Esophagus muscularis mucosa (tissue), 4 donors: ENCODE results near the gene CILP2. TPM values are rescaled to one million over a fixed set of nuclear protein-coding genes. Genes with fewer than 3 reads are reported as not detected.

Experiments used
- DNase-seq: peaks from one replicate; pipeline ENCODE4 v3.0.0-alpha.2; 2017; ENCODE audit errors: extremely low spot score
- H3K27ac ChIP-seq, 4 donors: fragments of 200-600 bp; sonication (generic); replicated peaks in 1 of 4; 1 replicate in 3 of 4; 2 replicates in 1 of 4; pipeline ENCODE4 v1.5.1; 2016 to 2019; ENCODE audit warnings: mild to moderate bottlenecking in 1 of 4
- H3K27me3 ChIP-seq, 4 donors: fragments of 200-600 bp; sonication (generic); one replicate each; pipeline versions ENCODE4 v1.5.1 to v1.6.0; 2016 to 2019
- H3K36me3 ChIP-seq, 4 donors: fragments of 200-600 bp; sonication (generic); one replicate each; pipeline ENCODE4 v1.5.1; 2016 to 2019
- H3K4me1 ChIP-seq, 4 donors: fragments of 200-600 bp; sonication (generic); one replicate each; pipeline ENCODE4 v1.5.1; 2016 to 2019
- H3K4me3 ChIP-seq, 4 donors: fragments of 200-600 bp; sonication (generic); 1 replicate in 2 of 4; 2 replicates in 2 of 4; pipeline ENCODE4 v1.5.1; 2016 to 2019; ENCODE audit warnings: mild to moderate bottlenecking in 4 of 4, moderate library complexity in 1 of 4
- H3K9me3 ChIP-seq, 4 donors: fragments of 200-600 bp; sonication (generic); 1 replicate in 3 of 4; 2 replicates in 1 of 4; pipeline ENCODE4 v1.5.1; 2016 to 2019
- EP300 ChIP-seq: sonication (generic); formaldehyde crosslinking; IDR thresholded peaks from one replicate; pipeline ENCODE4 v1.6.1; 2017; ENCODE audit warnings: antibody characterized with exemption
- POLR2A ChIP-seq: fragments of 450-650 bp; IDR thresholded peaks from one replicate; pipeline ENCODE4 v1.6.1; 2017; ENCODE audit warnings: antibody characterized with exemption, moderate library complexity, mild to moderate bottlenecking, low read depth
- POLR2AphosphoS5 ChIP-seq, 2 donors: sonication (generic); formaldehyde crosslinking; IDR thresholded peaks; one replicate each; pipeline ENCODE4 v1.6.1; 2017; ENCODE audit warnings: antibody characterized with exemption in 2 of 2
- WGBS: methylation state at CpG from one replicate; pipeline ENCODE4 v1.1.5; 2018; 5-methylcytosine and 5-hydroxymethylcytosine counted together
- intact Hi-C: fragments of 100-400 bp; cut with DNase I; formaldehyde crosslinking; loops from one replicate; pipeline ENCODE4 v1.15.1; 2023
- total RNA-seq, 4 donors: library from RNA; depleted of rRNA; stranded (reverse); fragments of >200 nt; gene quantifications; one replicate each; pipeline versions ENCODE4 v1.1.0 to v1.2.1, GENCODE V29; 2016
- TF ChIP-seq, protein P1 (sequence below), 3 experiments: fragments of 200-600 bp in 2 of 3; fragments of 450-650 bp in 1 of 3; sonication (generic) in 2 of 3; IDR thresholded peaks; one replicate each; pipeline ENCODE4 v1.5.1; 2017 to 2019; ENCODE audit warnings: antibody characterized with exemption in 3 of 3, mild to moderate bottlenecking in 2 of 3, moderate library complexity in 1 of 3

The CILP2 gene
- total RNA-seq, 4 donors from 2014 or later, result 0.13 to 0.52 (median 0.29) TPM

DNA sequence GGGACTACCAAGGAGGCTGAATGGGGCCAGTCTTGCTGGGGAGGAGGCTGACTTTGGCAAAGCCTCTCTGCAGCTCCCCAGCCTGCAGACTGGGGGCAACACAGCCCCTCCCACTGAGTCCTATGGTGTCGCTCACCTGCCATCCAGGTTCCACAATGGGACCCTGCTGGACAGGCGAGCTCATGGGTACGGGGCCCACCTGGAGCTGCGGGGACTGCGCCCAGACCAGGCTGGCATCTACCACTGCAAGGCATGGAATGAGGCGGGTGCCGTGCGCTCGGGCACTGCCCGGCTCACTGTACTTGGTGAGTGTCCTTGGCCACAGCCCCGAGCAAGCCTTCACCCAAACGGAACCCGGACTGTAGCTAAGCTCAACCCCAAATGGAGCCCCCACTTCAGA, 5.0 kb downstream of the CILP2 start:
- no peak for DNase-seq
- Histone ChIP-seq H3K4me1 (peaks cover 29 to 35% (median 32%) of the 10 kb centered on the region in 4 donors), H3K36me3 (no peaks in the 10 kb centered on the region), H3K9me3 (peaks cover 0 to 4% (median 0%) of the 10 kb centered on the region in 4 donors), H3K4me3 (no peak overlapping the region), H3K27me3 (peaks cover 10 to 99% (median 47%) of the 10 kb centered on the region in 4 donors), H3K27ac (no peak overlapping the region)
- TF ChIP-seq POLR2A (no peak), EP300 (no peak), POLR2AphosphoS5 (IDR thresholded peaks at IDR 0.05) (no peak)
- TF ChIP-seq, protein P1, sequence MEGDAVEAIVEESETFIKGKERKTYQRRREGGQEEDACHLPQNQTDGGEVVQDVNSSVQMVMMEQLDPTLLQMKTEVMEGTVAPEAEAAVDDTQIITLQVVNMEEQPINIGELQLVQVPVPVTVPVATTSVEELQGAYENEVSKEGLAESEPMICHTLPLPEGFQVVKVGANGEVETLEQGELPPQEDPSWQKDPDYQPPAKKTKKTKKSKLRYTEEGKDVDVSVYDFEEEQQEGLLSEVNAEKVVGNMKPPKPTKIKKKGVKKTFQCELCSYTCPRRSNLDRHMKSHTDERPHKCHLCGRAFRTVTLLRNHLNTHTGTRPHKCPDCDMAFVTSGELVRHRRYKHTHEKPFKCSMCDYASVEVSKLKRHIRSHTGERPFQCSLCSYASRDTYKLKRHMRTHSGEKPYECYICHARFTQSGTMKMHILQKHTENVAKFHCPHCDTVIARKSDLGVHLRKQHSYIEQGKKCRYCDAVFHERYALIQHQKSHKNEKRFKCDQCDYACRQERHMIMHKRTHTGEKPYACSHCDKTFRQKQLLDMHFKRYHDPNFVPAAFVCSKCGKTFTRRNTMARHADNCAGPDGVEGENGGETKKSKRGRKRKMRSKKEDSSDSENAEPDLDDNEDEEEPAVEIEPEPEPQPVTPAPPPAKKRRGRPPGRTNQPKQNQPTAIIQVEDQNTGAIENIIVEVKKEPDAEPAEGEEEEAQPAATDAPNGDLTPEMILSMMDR (IDR thresholded peaks at IDR 0.05), result no peak
- WGBS, result 100% methylated on average over 1 of the region's 13 CpGs
- intact Hi-C loops, result no loop called here

DNA sequence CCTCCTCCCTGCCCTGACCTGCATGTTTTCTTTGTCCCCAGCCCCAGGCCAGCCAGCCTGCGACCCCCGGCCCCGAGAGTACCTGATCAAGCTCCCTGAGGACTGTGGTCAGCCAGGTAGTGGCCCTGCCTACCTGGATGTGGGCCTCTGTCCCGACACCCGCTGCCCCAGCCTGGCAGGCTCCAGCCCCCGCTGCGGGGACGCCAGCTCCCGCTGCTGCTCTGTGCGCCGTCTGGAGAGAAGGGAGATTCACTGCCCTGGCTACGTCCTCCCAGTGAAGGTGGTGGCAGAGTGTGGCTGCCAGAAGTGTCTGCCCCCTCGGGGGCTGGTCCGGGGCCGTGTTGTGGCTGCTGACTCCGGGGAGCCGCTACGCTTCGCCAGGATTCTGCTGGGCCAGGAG, 5.6 kb downstream of the CILP2 start:
- 92% methylated on average over 18 of the region's 19 CpGs for WGBS
- TF ChIP-seq, protein P1 (IDR thresholded peaks at IDR 0.05), result no peak
- TF ChIP-seq EP300, result no peak
- no peak for TF ChIP-seq POLR2A
- TF ChIP-seq POLR2AphosphoS5 (IDR thresholded peaks at IDR 0.05), result no peak
- H3K36me3 ChIP-seq, result no peaks in the 10 kb centered on the region
- peaks cover 24 to 31% (median 27%) of the 10 kb centered on the region in 4 donors for H3K4me1 ChIP-seq
- peaks cover 7 to 99% (median 42%) of the 10 kb centered on the region in 4 donors for H3K27me3 ChIP-seq
- no peak overlapping the region for H3K27ac ChIP-seq
- H3K4me3 ChIP-seq, result no peak overlapping the region
- intact Hi-C loops, result no loop called here
- DNase-seq, result no peak
- peaks cover 0 to 4% (median 0%) of the 10 kb centered on the region in 4 donors for H3K9me3 ChIP-seq

DNA sequence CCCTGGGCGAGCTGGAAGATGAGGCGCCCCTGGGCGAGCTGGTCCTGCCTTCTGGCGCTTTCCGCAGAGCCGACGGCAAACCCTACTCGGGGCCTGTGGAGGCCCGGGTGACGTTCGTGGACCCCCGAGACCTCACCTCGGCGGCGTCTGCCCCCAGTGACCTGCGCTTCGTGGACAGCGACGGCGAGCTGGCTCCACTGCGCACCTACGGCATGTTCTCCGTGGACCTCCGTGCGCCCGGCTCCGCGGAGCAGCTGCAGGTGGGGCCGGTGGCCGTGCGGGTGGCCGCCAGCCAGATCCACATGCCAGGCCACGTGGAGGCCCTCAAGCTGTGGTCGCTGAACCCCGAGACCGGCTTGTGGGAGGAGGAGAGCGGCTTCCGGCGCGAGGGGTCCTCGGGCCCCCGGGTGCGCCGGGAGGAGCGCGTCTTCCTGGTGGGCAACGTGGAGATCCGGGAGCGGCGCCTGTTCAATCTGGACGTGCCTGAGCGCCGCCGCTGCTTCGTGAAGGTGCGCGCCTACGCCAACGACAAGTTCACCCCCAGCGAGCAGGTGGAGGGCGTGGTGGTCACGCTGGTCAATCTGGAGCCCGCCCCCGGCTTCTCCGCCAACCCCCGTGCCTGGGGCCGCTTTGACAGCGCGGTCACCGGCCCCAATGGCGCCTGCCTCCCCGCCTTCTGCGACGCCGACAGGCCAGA, 6.3 kb downstream of the CILP2 start:
- Histone ChIP-seq H3K4me1 (peaks cover 19 to 28% (median 22%) of the 10 kb centered on the region in 4 donors), H3K4me3 (no peak overlapping the region), H3K27ac (no peak overlapping the region), H3K9me3 (peaks cover 0 to 4% (median 0%) of the 10 kb centered on the region in 4 donors), H3K36me3 (no peaks in the 10 kb centered on the region), H3K27me3 (peaks cover 7 to 99% (median 34%) of the 10 kb centered on the region in 4 donors)
- WGBS, result 87% methylated on average over 25 of the region's 75 CpGs
- DNase-seq, result no peak
- TF ChIP-seq POLR2AphosphoS5 (IDR thresholded peaks at IDR 0.05), result no peak
- TF ChIP-seq, protein P1 (IDR thresholded peaks at IDR 0.05), result no peak
- no peak for TF ChIP-seq POLR2A
- TF ChIP-seq EP300, result no peak
- intact Hi-C loops, result no loop called here

DNA sequence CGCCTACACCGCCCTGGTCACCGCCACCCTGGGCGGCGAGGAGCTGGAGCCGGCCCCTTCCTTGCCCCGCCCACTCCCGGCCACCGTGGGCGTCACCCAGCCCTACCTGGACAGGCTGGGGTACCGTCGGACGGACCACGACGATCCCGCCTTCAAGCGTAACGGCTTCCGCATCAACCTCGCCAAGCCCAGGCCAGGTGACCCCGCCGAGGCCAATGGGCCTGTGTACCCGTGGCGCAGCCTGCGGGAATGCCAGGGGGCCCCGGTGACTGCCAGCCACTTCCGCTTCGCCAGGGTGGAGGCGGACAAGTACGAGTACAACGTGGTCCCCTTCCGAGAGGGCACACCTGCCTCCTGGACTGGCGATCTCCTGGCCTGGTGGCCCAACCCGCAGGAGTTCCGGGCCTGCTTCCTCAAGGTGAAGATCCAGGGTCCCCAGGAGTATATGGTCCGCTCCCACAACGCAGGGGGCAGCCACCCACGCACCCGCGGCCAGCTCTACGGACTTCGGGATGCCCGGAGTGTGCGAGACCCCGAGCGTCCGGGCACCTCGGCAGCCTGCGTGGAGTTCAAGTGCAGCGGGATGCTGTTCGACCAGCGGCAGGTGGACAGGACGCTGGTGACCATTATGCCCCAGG, 7.0 kb downstream of the CILP2 start:
- peaks cover 0 to 2% (median 0%) of the 10 kb centered on the region in 4 donors for H3K9me3 ChIP-seq
- WGBS, result 85% methylated on average over 24 of the region's 53 CpGs
- H3K27me3 ChIP-seq, result peaks cover 7 to 99% (median 28%) of the 10 kb centered on the region in 4 donors
- TF ChIP-seq POLR2AphosphoS5 (IDR thresholded peaks at IDR 0.05) (no peak), EP300 (no peak), POLR2A (no peak)
- TF ChIP-seq, protein P1 (IDR thresholded peaks at IDR 0.05), result no peak
- no peak overlapping the region for H3K4me3 ChIP-seq
- H3K36me3 ChIP-seq, result no peaks in the 10 kb centered on the region
- no peak overlapping the region for H3K27ac ChIP-seq
- H3K4me1 ChIP-seq, result peaks cover 16 to 28% (median 17%) of the 10 kb centered on the region in 4 donors
- DNase-seq, result no peak
- intact Hi-C loops, result no loop called here
